AG09309 (cell line): ENCODE measurements around the gene THY1.
"Not testable (repeated sequence)": the region's sequence is repeated elsewhere in the genome, so short reads cannot be mapped to it uniquely, and the experiment has no call there.

Source experiments
- DNase-seq: peaks from one replicate; pipeline ENCODE4 v3.0.0-alpha.2; 2010; ENCODE audit warnings: low read depth
- H3K4me3 ChIP-seq: 2 replicates; pipeline ENCODE4 v1.5.1; 2011; ENCODE audit warnings: mild to moderate bottlenecking, low read depth, low read length, moderate library complexity; ENCODE audit not compliant: control insufficient read depth
- TF ChIP-seq, protein P1 (sequence below): IDR thresholded peaks from 2 replicates; pipeline ENCODE4 v1.5.1; 2011; ENCODE audit warnings: mild to moderate bottlenecking, low read depth, low read length, inconsistent platforms; ENCODE audit not compliant: insufficient read depth, control insufficient read depth; ENCODE audit errors: missing control alignments

THY1 gene

DNA sequence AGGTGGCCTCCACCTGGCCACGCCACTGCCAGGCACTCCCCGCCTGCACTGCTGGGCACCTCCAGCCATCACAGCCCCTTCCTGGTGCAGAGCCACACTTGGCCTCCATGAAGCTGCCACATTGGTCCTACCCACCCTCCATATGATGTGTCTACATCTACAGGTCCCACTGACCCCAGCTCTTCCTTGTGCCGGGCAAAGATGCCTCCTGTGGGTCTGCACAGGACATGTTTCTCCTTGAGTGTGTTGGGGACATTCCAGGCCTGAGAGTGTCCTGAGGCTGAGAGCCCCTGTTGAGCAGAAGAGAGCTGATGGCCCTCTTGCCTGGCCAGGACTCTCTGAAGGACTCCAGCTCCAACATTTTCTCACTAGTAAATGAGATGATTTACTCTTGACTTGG, 7.5 kb downstream of the THY1 start:
- H3K4me3 ChIP-seq: no peak overlapping the region
- TF ChIP-seq, protein P1, sequence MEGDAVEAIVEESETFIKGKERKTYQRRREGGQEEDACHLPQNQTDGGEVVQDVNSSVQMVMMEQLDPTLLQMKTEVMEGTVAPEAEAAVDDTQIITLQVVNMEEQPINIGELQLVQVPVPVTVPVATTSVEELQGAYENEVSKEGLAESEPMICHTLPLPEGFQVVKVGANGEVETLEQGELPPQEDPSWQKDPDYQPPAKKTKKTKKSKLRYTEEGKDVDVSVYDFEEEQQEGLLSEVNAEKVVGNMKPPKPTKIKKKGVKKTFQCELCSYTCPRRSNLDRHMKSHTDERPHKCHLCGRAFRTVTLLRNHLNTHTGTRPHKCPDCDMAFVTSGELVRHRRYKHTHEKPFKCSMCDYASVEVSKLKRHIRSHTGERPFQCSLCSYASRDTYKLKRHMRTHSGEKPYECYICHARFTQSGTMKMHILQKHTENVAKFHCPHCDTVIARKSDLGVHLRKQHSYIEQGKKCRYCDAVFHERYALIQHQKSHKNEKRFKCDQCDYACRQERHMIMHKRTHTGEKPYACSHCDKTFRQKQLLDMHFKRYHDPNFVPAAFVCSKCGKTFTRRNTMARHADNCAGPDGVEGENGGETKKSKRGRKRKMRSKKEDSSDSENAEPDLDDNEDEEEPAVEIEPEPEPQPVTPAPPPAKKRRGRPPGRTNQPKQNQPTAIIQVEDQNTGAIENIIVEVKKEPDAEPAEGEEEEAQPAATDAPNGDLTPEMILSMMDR: no peak
- DNase-seq: no peak

DNA sequence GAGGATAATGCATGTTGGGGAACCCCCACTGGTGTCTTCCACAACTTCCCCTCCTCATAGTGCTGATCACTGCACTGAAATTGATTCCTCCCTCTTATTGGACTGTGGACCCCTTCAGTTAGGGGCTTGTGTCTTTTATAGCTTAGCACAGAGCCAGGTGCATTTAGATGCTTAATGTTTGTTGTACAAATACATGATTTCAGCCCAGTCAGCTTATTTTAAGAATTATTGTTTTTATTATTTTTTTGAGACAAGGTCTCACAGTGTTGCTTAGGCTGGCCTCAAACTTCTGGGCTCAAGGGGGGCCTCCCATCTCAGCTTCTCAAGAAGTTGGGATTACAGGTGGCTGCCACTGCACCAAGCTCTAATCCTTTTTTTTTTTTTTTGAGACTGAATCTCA, 8.2 kb downstream of the THY1 start:
- H3K4me3 ChIP-seq: no peak overlapping the region
- DNase-seq: no peak
- TF ChIP-seq, protein P1: no peak

DNA sequence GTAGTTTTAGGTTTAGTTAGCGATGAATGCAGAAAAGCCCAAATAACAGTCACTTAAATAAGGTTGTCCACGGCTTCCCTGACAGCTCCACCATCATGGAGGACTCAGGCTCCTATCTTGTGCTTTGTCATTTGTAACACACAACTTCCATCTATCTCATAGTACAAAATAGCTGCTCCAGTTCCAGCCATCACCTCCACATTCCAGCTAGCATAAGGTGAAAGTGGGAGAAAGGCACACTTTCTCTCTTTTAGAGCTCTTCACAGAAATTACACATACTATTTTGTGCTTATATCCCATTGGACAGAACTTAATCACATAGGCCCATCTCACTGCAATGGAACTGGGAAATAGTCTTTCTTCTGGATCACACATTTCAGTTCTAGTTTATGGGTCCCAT, 8.7 kb downstream of the THY1 start:
- H3K4me3 ChIP-seq: no peak overlapping the region
- TF ChIP-seq, protein P1: no peak
- no peak for DNase-seq

DNA sequence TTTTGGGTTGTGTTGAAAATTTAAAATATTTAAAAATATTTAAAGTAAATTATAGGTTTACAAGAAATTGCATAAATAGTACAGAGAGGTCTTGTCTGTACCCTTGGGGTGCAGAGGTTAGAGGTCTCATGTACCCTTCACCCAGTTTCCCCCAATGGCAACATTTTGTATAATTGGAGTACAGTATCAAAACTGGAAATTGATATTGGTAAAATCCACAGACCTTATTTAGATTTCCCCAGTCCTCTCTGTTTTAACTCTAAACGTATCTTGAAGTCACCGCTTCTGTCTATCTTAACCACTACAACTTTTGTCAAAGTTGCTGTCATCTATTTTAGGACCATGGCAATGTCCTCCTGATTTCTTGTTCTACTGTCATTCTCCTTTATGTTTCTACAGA, 10.9 kb downstream of the THY1 start:
- DNase-seq: no peak
- H3K4me3 ChIP-seq: no peak overlapping the region
- TF ChIP-seq, protein P1: no peak

DNA sequence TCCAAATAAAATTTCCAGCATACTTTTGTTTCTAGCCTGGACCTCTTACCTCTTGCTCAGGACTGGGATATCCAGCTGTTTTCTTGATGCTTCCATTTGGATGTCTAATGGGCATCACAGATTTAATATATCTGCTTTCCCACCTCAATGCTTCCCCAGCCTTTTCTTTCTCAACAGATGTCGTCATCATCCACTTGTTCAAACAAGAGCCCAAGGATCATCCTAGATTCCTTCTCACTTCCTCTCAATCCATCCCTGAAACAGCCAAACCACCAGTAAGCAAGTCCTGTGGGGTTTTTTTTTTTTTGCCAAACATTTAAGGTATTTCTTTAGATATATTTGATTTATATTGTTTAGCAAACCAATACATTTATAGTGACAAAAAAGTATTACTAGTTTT, 12.5 kb downstream of the THY1 start:
- no peak overlapping the region for H3K4me3 ChIP-seq
- no peak for DNase-seq
- TF ChIP-seq, protein P1: no peak

DNA sequence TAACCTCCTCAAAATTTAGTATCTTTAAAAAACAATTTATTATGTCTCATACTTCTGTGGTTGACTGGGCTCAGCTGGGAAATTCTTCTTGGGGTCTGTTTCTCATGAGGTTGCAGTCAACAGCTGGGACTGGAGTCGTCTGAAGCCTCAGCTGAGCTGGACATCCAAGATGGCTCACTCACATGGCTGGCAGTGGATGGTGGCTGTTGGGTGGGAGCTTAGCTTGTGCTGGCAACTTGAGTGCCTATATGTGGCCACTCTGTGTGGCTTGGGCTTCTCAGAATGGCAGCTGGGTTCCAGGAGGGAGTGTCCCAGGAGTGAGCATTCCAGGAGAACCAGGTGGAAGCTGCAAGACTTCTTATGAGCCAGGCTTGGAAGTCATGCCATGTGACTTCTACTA, 13.2 kb downstream of the THY1 start:
- DNase-seq: no peak
- H3K4me3 ChIP-seq: no peak overlapping the region
- TF ChIP-seq, protein P1: no peak

DNA sequence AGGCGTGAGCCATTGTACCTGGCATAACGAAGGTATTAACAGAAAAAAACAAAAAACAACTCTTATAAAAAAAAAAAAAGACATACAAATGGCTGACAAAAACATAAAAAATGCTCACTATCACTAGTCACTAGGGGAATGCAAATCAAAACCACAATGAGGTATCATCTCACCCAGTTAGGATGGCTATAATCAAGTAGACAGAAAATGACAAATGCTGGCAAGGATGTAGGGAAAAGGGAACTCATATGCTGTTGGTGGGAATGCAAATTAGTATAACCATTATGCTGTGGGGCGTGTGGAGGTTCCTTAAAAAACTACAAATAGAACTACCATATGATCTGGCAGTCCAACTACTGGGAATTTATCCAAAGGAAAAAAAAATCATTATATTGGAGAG, 17.0 kb downstream of the THY1 start:
- no peak overlapping the region for H3K4me3 ChIP-seq
- DNase-seq: no peak
- TF ChIP-seq, protein P1: no peak

DNA sequence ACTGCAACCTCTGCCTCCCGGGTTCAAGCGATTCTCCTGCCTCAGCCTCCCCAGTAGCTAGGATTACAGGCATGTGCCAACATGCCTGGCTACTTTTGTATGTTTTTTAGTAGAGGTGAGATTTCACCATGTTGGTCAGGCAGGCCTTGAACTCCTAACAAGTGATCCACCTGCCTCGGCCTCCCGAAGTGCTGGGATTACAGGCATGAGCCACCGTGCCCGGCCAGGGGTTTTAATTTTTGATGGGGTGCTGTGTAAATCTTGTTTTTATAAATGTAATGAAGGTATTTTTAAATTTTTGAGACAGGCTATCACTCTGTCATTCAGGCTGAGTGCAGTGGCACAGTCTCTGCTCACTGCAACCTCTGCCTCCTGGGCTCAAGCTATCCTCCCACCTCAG, 17.5 kb downstream of the THY1 start:
- not testable (repeated sequence) for H3K4me3 ChIP-seq, DNase-seq
